Testis (tissue), 2 donors: ENCODE results near the gene PPP1R13B.

Experiments
- POLR2A ChIP-seq: fragments of 450-650 bp; IDR thresholded peaks from one replicate; pipeline ENCODE4 v1.6.1; 2017; ENCODE audit warnings: antibody characterized with exemption, mild to moderate bottlenecking, moderate library complexity
- TF ChIP-seq, protein P1 (sequence below), 3 experiments: fragments of 450-650 bp in 2 of 3; fragments of 200-600 bp in 1 of 3; sonication (generic) in 1 of 3; IDR thresholded peaks; one replicate each; pipeline ENCODE4 v1.5.1; 2016 to 2019; ENCODE audit warnings: antibody characterized with exemption in 3 of 3, mild to moderate bottlenecking in 2 of 3, moderate library complexity in 1 of 3

DNA sequence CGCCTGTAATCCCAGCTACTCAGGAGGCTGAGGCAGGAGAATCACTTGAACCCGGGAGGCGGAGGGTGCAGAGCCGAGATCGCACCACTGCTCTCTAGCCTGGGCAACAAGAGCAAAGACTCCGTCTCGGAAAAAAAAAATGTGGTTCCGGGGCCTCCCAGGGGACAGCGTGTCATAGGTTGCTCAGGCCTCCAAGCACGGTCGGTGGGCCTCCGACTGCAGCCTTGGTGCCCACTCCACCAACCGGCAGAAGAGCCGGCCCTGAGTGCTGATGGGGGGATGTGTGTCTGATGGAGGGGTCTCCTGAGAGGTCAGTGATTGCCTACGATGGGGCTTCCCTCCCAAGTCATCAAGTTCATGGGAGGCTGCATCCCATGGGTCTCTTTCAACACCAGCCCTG, 115.9 kb downstream of the PPP1R13B start:
- TF ChIP-seq, protein P1, sequence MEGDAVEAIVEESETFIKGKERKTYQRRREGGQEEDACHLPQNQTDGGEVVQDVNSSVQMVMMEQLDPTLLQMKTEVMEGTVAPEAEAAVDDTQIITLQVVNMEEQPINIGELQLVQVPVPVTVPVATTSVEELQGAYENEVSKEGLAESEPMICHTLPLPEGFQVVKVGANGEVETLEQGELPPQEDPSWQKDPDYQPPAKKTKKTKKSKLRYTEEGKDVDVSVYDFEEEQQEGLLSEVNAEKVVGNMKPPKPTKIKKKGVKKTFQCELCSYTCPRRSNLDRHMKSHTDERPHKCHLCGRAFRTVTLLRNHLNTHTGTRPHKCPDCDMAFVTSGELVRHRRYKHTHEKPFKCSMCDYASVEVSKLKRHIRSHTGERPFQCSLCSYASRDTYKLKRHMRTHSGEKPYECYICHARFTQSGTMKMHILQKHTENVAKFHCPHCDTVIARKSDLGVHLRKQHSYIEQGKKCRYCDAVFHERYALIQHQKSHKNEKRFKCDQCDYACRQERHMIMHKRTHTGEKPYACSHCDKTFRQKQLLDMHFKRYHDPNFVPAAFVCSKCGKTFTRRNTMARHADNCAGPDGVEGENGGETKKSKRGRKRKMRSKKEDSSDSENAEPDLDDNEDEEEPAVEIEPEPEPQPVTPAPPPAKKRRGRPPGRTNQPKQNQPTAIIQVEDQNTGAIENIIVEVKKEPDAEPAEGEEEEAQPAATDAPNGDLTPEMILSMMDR (IDR thresholded peaks at IDR 0.05), result no peak
- no peak for TF ChIP-seq POLR2A
